T-helper 1 cell (primary cell): ENCODE results near the gene HIVEP1.
A peak's percentile ranks its signal among the peaks of the same experiment; 100 is the strongest.
"Not testable (repeated sequence)": the region's sequence is repeated elsewhere in the genome, so short reads cannot be mapped to it uniquely, and the experiment has no call there.

ENCODE experiments used
- DNase-seq, 5 donors: peaks; one replicate each; pipeline ENCODE4 v3.0.0-alpha.2; 2012 to 2020

HIVEP1 gene

GRCh38 chr6:12163149-12163548 lies 151.0 kb downstream of the HIVEP1 start:
- DNase-seq = peak in 2 of 5 donors; percentile 21 to 80

GRCh38 chr6:12163744-12164507 lies 151.8 kb downstream of the HIVEP1 start:
- DNase-seq = no peak

- DNase-seq = no peak
Measured at GRCh38 chr6:12164508-12164770, 152.3 kb downstream of the HIVEP1 start.

GRCh38 chr6:12165297-12165696 lies 153.2 kb downstream of the HIVEP1 start:
- DNase-seq = no peak

- no peak for DNase-seq
Measured at GRCh38 chr6:12165722-12166280, 153.7 kb downstream of the HIVEP1 start.

GRCh38 chr6:12169377-12169776 lies 157.3 kb downstream of the HIVEP1 start:
- DNase-seq = no peak

- DNase-seq = no peak
Measured at GRCh38 chr6:12170351-12171092, 158.4 kb downstream of the HIVEP1 start.

- DNase-seq = no peak
Measured at GRCh38 chr6:12171717-12172116, 159.6 kb downstream of the HIVEP1 start.

- DNase-seq = no peak
Measured at GRCh38 chr6:12172572-12172971, 160.5 kb downstream of the HIVEP1 start.

GRCh38 chr6:12173181-12173580 lies 161.1 kb downstream of the HIVEP1 start:
- DNase-seq = no peak

GRCh38 chr6:12173661-12174060 lies 161.5 kb downstream of the HIVEP1 start:
- no peak for DNase-seq

- no peak for DNase-seq
Measured at GRCh38 chr6:12174878-12175277, 162.8 kb downstream of the HIVEP1 start.

- no peak for DNase-seq
Measured at GRCh38 chr6:12175626-12176025, 163.5 kb downstream of the HIVEP1 start.

- DNase-seq = not testable (repeated sequence)
Measured at GRCh38 chr6:12176782-12177181, 164.7 kb downstream of the HIVEP1 start.

GRCh38 chr6:12178521-12178920 lies 166.4 kb downstream of the HIVEP1 start:
- no peak for DNase-seq

GRCh38 chr6:12181481-12181880 lies 169.4 kb downstream of the HIVEP1 start:
- no peak for DNase-seq

- DNase-seq = peak in 1 of 5 donors; percentile 8
Measured at GRCh38 chr6:12182676-12183075, 170.6 kb downstream of the HIVEP1 start.

- no peak for DNase-seq
Measured at GRCh38 chr6:12185081-12185673, 173.1 kb downstream of the HIVEP1 start.

- DNase-seq = no peak
Measured at GRCh38 chr6:12186528-12186927, 174.4 kb downstream of the HIVEP1 start.

- DNase-seq = no peak
Measured at GRCh38 chr6:12189150-12189549, 177.0 kb downstream of the HIVEP1 start.

- no peak for DNase-seq
Measured at GRCh38 chr6:12189661-12190060, 177.5 kb downstream of the HIVEP1 start.

GRCh38 chr6:12190252-12190651 lies 178.1 kb downstream of the HIVEP1 start:
- DNase-seq = no peak

GRCh38 chr6:12196326-12196936 lies 184.3 kb downstream of the HIVEP1 start:
- DNase-seq = no peak
